Stimulated activated CD4-positive, alpha-beta T cell treated with anti-CD3 and anti-CD28 coated beads, Interleukin-1b, Interleukin-23, amount 100 ng/mL, for 24 hours (primary cell): ENCODE data around the gene CCSER2.
"Not testable (repeated sequence)": the region's sequence is repeated elsewhere in the genome, so short reads cannot be mapped to it uniquely, and the experiment has no call there.

ENCODE experiments used
- DNase-seq, 4 experiments: peaks; one replicate each; pipeline ENCODE4 v3.0.0-alpha.2; 2020; ENCODE audit warnings: low read depth in 4 of 4, low spot score in 1 of 4

CCSER2 gene

DNA sequence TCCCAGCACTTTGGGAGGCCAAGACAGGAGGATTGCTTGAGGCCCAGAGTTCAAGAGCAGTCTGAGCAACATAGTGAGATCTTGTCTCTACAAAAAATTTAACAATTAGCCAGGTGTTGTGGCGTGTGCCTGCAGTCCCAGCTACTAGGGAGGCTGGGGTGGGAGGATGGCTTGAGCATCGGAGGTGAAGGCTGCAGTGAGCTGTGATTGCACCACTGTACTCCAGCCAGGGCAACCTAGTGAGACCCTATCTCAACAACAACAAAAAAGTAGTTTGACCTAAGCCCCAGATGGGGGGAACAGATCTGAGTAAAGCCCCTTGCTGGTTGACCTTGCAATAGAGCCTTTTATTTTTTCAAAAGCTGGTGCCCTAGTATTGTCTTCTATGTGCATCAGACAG is 15.6 kb upstream of the CCSER2 start:
- no peak for DNase-seq

DNA sequence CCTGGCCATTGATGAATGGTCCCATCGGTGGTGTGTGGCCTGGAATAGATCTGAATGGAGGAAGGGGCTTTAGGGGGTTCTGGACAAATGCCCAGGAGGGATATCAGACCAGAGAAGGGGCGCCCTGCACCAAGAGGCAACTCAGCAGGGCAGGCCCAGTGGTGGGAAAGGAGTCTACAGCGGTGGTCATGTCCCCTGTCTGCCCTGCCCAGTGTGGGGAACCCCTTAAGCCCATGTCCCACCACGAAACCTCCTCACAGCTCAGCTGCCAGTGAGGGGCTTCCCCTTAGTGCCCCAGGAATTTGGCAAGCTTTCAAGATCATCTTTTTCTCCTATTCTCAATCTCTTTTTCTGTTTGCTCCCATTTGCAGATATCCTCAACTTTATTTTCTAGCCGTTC is 14.1 kb upstream of the CCSER2 start:
- DNase-seq: no peak

DNA sequence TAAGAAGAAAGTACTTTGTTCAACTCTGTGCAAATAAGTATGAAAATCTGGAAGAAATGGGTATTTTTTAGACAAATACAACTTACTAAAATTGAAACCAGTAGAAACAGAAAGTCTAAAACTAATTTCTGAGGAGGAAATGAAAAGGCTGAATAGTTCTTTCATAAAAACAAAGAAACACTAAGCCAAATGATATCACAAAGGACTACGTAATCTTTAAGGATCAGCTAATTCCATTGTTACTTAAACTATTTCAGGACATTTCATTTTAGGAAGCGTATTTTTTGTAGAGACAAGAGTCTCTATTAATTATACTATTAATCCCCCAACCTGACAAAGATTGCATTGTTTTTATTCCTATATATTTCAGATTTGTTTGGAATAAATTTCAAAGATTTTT is 11.2 kb upstream of the CCSER2 start:
- DNase-seq: no peak

DNA sequence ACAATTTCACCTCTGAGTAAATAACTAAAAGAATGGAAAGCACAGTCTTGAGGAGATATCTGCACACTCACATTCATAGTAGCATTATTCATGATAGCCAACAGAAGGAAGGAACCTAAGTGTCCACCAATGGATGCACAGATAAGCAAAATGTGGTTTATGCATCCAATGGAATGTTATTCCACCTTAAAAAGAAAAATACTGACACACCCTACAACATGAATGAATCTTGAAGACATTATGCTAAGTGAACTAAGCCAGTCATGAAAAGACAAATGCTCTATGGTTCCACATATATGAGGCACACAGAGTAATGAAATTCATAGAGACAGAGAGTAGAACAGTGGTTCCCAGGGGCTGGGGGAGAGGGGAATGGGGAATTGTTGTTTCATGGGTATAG is 6.5 kb upstream of the CCSER2 start:
- no peak for DNase-seq

DNA sequence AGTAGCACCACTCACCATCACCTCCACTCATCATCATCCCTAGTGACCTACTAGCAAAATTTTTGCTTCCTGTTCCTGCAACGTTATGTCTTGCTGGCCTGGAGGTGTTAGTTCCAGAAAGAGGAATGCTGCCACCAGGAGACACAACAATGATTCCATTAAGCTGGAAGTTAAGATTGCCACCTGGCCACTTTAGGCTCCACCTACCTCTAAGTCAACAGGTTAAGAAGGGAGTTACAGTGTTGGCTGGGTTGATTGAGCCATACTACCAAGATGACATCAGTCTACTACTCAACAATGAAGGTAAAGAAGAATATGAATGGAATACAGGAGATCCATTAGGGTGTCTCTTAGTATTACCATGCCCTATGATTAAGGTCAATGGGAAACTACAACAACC is 4.8 kb upstream of the CCSER2 start:
- DNase-seq: not testable (repeated sequence)

DNA sequence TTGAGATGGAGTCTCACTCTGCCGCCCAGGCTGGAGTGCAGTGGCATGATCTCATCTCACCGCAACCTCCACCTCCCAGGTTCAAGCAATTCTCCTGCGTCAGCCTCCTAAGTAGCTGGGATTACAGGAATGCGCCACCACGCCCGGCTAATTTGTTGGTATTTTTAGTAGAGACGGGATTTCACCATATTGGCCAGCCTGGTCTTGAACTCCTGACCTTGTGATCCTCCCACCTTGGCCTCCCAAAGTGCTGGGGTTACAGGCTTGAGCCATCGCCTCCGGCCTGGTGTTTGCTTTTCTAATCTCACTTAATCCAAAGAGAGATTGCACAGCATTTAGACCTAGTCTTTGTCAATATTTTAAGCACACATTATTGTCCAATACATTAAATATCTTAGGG is 1.4 kb upstream of the CCSER2 start:
- DNase-seq: not testable (repeated sequence)

DNA sequence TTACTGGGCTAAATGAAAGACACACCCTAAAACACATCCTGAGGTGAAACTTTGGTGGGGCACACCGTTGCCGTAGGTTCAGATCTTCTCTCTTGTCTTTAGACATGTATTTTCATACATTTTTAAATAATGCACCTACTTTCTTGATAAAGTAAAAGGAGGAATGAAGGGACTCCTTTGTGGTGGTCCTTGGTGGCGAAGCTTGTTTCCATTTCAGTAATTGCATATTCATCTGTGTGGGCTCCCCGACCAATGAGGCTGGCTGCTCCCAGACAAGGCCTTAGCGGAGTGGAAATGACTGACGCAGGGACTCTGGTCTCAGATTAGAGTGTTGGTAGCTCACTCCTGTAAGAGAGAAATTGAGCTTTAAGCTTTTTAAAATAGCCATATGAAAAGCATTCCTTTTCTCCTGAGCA is 815 bp downstream of the CCSER2 start:
- DNase-seq: peak in 3 of 4 experiments; percentile 35 to 56 (median 51)

DNA sequence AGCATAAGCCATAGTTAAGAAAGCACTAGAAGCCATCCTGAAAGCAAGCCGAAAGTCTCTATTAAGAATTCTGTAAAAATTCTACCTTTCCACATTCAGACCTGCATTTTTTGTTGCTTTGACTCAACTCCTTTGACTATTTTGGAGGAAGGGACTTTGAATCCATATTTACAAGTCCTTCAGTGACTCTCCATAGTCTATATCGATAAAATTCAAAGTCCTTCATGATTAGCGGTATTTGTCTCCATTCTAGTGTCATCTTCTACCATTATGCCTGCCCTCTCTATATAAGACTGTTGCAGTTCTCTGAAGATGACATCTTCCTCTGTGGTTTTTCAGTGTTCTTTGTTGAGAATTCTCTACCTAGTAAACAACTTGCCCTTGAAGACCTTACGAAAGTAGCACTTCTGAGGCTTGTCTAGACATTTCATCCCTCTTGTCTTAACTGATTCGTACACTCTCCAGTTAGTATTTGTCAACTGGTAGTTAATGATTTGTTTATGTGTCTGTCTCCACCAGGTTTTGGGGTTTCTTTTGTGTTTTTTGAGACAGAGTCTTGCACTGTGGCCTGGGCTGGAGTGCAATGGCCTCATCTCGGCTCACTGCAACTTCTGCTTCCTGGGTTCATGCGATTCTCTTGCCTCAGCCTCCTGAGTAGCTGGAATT is 1.7 kb downstream of the CCSER2 start:
- no peak for DNase-seq

DNA sequence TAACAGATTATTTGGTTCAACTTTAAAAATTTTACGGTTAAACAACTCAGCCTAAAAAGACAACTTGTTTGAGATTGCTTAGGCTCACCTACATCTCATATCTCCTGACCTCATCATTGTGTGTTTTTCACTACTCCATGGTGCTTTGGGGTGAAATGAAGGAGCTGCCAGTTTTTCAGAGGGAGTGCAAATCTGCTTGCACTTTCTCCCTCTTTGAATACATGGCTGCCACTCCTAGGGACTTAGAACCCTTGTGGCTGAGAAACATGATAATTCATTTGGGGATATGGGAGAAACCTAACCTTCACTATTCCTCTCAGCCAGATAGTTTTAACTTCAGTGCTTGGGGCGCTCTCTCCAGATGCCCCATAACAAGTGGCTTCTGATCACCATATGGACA is 2.7 kb downstream of the CCSER2 start:
- DNase-seq: no peak

DNA sequence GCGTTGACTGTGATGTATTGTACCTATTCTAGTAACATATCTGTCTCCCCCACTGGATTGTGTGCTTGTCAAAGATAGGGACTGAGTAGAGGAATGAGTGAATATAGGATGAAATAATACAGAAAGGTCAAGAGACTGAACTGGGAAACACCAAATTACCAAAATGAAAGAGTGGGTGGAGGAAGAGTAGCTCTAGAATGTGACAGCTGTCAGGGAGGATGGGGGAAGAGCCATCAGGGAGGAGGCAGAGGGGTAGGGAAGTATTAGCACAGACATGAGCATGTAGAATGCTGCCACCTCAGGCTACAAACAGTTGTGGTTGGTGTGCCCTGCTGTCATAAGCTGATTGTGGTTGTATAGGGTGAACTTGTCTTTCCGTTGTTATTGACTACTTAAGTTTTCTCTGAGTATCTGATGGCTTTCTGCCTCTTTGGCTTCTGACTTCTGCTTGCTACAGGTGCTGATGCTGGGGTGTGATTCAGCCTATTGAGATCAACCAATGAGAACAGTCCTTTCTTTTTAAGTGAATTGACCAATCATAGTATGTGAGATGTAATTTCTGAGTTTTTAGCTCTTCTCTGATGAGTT is 5.6 kb downstream of the CCSER2 start:
- peak in 2 of 4 experiments; percentile 34 to 55 for DNase-seq

DNA sequence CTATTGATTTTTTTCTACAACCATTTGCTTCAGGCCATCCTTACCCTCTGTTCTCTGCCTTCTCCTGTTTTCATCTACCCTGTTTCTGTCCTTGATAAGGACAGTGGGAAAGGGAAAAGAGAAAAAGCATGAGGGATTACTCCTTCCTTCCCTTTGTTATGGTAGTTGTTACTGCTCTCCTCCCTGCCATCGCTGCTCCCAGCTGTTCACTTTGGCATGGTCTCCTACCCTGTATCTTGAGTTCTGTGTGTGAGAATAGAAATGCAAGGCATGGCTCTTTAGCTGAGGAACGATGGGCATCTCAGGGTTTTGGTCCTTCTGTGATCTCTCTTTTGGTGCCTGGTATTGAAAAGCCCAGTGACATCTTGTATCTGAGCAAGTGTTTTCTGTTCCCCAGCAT is 6.4 kb downstream of the CCSER2 start:
- no peak for DNase-seq

DNA sequence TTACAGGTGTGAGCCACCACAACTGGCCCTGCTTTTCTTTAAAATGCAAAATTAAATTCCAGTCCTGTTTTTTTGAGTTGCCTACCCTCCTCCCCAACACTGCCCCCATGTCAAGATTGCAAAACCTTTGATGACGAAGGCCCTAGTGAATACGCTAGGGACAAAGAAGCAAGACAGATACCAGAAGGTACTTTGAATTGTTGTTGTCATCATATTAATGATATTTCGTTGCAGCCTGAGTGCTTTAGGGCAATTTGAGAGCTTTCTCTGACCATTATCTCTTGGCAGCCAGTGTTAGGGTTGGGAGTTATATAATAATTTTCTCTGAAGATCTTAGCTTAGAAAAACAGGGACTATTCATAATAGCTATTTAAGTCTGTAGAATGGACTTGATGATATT is 7.1 kb downstream of the CCSER2 start:
- DNase-seq: no peak

DNA sequence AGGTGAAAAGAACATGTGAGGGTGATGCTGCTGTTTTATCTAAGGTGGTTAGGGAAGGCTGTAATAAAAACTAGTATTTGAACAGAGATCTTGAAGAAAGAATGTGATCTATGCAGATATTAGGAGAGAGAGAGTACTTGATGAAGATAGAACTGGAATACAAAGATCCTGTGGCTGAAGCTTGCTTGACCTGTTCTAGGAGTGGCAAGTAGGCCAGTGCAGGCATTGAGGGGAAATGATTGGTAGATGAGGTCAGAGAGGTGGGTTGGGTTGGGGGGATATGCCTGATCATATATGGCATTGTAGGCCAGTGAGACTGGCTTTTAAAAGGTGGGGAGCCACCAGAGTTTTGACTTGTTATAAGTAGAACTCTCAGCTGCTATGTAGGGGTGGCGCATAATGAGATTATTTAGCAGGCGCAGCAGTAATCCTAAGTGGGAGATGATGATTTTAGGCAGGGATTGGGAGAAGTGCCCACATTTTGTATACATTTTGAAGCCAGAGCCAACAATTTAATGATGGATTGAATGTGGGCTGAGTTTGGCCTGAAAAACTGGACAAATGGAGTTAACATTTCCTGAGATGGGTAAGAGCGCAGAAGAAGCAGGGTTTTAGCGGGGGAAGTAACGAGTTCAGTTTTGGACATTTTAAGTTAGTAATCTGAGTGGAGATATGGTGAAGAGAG is 8.2 kb downstream of the CCSER2 start:
- no peak for DNase-seq

DNA sequence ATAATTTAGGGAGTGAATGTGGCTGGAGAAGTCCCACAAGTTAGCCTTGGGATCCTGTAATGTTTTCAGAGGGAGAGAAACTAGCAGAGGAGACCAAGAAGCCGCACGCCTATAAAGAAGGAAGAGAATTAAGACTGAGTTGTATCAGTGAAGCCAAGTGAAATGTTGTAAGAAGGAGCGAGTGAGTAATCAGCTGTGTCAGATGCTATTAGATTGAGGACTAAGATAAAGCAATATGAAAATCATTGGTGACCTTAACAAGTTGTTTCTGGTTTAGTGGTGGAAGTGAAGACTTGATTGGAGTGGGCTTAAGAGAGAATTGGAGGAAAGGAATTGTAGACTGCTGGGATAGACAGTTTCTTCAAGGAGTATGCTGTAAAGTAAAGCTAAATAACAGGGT is 8.8 kb downstream of the CCSER2 start:
- DNase-seq: no peak

DNA sequence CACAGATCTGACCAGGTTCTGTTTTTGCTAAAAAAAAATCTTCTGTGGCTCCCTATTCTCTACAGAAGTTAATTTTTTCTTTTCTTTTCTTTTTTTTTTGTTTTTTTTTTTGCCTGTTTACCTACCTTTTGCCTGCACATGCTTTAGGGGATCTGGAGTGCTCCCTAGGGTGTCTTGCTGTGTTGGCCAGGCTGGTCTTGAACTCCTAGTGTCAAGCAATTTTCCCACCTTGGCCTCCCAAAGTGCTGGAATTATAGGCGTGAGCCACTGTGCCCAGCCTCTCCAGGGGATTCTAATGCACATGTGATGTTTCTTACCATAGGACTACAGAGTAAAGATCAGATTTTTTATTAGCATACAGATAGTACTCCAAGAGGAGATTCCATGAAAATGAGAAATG is 10.6 kb downstream of the CCSER2 start:
- no peak for DNase-seq

DNA sequence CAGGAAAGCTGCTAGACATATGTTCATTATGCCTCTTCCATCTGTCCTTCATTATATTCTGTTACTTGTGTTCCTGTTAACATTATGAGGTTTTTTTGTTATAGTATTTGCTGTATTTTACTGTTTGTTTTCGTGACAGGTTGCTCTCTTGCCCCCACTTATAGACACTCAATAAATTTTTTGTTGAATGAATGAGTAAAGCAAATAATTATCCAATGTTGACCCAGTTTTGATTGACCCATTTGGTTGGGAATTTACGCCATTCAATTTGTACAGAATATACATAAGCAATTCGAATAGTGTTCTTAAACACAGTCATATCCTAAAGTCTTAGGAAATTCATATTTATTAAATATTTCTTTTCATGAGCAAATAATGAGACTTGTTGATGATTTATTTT is 11.8 kb downstream of the CCSER2 start:
- DNase-seq: no peak

DNA sequence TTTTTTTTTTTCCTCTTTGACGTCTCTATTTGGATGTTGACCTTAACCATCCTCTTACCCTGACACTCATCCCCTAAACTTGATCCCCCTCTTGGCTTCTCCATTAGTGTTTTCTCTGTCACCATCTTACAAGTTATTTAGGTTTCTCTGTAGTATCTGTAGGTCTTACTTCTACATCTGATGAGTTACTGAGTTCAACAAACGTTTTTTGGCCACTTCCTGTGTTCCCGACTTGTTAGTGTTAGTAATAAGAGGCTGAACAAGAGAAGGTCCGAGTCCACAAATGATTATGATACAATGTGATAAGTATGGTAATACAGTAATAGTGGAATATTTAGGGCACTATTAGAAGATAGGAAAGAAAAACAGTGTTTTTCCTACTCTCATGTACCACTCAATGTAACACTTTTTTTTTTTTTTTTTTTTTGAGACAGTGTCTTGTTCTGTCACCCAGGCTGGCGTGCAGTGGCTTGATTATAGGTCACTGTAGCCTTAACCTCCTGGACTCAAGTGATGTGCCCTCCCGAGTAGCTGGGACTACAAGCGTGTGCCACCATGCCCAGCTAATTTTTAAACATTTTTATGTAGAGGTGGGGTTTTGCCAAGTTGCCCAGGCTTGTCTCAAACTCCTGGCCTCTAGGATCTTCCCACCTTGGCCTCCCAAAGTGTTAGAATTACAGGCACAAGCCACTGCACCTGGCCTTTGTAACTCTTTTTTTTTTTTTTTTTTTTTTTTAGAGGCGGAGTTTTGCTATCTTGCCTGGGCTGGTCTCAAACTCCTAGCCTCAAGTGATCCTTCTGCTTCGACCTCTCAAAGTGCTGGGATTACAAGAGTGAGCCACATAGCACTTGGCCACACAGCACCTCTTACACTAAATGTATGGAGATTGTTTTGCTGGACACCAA is 12.5 kb downstream of the CCSER2 start:
- DNase-seq: no peak

DNA sequence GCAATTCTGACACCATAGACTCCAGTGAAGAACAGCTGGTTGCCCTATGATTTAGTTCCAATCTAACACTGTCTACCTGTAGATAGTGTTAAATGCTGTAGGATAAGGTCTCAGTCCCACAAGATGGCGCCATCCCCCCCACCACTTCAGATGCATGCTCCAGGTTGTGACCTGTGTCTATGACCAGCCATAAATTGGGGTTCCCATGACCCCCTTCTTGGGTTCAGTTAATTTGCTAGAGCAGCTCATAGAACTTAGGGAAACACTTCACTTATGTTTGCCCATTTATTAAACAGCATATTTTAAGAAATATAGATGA is 13.1 kb downstream of the CCSER2 start:
- DNase-seq: no peak

DNA sequence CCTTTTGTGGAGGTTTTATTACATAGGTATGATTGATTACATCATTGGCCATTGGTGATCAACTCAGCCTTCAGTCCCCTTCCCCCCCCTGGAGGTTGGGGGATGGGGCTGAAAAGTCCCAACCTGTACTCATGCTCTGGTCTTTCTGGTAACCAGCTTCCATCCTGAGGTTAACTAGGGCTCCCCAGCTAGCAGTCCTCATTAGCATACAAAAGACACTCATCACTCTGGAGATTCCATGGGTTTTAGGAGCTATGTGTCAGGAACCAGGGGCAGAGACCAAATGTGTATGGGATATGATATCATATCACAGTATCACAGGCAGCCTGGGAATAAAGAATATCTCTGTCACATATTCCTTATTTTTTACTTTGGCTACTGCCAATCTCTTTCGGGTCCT is 13.6 kb downstream of the CCSER2 start:
- no peak for DNase-seq

DNA sequence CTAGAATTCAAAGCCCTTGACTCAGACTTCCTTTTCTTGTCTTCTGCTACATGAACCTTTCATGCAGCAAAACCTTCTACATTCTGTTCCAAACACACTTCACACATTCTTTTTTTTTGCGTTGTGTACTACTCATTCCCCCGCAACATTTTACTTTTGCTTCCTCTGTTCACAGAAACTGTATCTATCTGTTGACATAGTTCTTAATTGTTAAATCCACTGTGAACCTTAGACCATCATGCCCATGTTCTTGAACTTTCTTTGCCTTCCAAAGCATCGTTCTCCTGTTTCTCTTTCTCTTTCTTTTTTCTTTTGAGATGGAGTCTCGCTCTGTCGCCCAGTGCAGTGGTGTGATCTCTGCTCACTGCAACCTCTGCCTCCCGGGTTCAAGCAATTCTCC is 14.2 kb downstream of the CCSER2 start:
- no peak for DNase-seq

DNA sequence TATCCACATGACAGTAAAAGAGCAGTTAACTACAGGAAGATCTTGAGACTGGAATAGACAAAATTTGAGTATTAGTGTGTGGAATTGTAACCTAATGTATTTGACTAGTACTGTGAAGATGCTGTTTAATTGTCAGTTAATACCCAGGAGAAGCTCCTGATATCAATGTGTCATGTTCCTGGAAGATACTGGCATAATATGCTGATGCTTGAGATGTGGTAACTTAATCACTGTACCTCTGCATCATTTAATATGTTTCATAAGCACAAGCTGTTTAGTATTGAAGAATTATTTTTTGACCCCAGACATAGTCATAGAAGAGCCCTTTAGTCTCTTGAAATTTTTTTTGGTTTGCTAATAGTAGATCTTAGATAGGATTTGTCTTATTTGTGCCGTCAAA is 15.4 kb downstream of the CCSER2 start:
- no peak for DNase-seq

DNA sequence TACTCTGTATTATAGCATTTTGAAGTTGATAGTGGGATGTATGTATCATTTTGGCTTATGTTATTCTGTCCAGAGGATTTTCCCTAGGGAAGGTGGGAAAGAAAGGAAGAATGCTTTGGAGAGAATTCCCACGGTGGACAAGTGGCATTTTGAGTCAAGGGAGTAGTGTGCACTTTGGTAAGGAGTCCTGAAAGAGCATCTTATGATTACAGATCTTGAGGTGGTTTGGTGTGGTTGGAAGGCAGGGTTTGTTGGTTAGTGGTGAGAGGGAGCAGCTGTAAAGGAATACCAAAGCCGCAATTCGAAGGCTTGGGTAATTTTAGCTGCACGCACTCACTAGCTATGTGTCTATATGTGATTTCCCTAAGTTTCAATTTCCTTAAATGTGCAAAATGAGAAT is 16.1 kb downstream of the CCSER2 start:
- no peak for DNase-seq
